Posterior vena cava (tissue), 2 donors: ENCODE data around the gene MED12L. TPM values are rescaled to one million over a fixed set of nuclear protein-coding genes. Genes with fewer than 3 reads are reported as not detected.
A peak's percentile ranks its signal among the peaks of the same experiment; 100 is the strongest.

Source experiments
- DNase-seq: peaks from one replicate; pipeline ENCODE4 v3.0.0-alpha.2; 2020; ENCODE audit warnings: low spot score
- intact Hi-C, 2 donors: fragments of 100-400 bp; cut with DNase I; formaldehyde crosslinking; loops; one replicate each; pipeline versions ENCODE4 v1.14.1 to v1.14.2; 2022 to 2023
- total RNA-seq, 2 donors: library from RNA; stranded (reverse); fragmentation: NEBNext Ultra II Directional; extraction: Animal tissue kit (Norgen Biotek cat#: 25700); gene quantifications; one replicate each; pipeline ENCODE4 v1.2.1, GENCODE V29; 2021
- donor health status: DM: yes; HTN: yes; CAD: no.
- donor health status: DM: yes; HTN: yes; CAD: no.

MED12L gene
- total RNA-seq, 2 donors from 2014 or later, result 0.60 to 1.00 TPM

DNA sequence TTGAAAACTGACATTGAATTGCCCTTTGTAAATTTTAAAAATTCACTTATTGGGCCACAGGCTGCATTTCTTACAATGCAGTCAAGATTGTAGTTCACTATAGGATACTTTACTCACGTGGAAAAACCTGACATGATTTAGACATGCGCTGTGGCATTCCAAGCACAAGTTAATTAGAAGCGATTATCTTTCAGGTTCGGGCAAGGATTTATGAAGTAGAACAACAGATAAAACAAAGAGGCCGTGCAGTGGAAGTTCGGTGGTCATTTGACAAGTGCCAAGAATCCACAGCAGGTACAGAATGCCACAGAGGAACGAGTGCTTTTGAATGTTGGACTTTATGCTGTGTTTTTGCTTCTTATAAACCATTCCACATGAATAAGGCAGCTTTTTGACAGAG is 79.8 kb downstream of the MED12L start:
- intact Hi-C loops, result loop anchor here in 1 of 2 donors (5.0 kb wide), 1 partner anchor 117 kb away; no protein-coding TSS in a partner anchor
- DNase-seq, result no peak

DNA sequence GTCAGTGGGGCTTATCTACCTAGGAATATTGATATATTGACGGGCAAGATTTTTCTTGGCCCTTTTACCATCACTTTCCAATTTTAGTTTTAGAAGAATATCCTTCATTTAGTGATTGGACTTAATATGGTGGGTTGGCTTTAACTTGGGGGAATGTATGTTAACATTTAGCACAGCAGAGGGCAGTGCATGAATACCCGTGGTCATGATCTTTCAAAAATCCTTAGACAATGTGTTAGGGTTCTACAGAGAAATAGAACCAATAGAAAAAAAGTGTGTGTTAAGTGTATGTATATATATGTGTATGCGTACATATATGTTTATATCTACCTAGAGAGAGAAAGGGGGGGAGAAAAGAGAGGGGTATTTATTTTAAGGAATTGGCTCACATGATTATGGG is 80.7 kb downstream of the MED12L start:
- intact Hi-C loops, result loop anchor here in 1 of 2 donors (5.0 kb wide), 1 partner anchor 116 kb away; no protein-coding TSS in a partner anchor
- DNase-seq, result no peak

DNA sequence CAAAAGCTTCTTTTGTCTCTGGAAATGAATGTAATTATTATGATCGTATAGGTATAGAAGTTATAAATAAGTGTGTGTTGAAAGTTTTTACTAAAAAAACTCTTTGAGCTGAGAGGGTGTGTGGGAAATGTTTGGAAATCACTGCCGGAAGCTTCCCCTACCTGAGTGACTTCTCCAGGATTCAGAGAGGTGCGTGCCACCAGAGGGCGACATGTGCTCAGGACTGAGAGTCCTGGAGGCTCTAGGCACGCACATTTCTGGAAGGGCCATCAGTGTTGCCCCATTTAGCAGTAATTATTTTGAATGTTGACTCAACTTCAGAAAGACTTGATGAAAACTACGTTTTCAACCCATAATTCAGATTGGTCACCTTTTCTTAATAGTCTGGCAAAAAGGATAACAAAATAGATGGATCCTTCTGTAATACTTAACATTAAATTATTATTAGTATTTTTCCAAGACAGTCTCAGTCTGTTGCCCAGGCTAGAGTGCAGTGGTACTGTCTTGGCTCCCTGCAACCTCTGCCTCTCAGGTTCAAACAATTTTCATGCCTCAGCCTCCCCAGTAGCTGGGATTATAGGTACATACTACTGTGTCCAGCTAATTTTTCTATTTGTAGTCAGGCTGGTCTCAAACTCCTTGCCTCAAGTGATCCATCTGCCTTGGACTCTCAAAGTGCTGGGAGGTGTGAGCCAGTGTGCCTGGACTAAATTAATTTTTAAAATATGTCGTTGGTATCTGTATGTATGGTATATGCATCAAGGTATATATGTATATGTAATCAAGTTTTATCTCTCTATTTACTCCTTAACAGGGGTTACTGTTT is 83.0 kb downstream of the MED12L start:
- intact Hi-C loops, result loop anchor here (1.0 to 5.0 kb wide), 2 partner anchors 110 to 114 kb away; partner anchors contain the start of gene P2RY14 (in 1 of the 2)
- DNase-seq, result peak; percentile 95

DNA sequence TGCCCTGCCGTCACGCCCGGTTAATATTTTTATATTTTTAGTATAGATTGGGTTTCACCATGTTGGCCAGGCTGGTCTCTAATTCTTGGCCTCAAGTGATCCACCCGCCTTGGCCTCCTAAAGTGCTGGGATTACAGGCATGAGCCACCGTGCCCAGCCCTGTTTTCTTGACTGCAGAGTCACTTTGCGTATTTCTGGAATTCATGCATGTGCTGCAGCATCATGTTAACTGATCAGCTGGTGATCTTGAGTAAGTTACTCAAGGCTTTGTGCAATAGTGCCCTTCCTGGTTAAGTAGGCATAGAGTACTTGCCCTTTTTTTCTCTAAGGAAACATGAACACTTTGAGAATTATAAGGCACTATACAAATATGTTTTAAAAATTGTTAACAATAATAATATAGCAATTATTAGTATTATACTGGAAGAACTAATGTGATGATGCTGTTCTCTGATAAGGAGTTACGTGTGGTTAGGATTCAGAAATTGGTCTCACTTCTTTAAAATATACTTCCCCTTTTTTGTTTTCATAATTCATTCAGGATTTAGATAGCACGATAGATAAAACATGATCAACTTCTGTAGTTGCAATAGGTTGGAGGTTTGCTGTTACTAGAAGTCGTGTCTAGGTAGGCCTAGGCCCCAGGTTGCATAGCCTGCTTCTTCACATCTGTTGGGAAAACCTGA is 83.9 kb downstream of the MED12L start:
- DNase-seq, result no peak
- intact Hi-C loops, result loop anchor here in 1 of 2 donors (5.0 kb wide), 1 partner anchor 113 kb away; no protein-coding TSS in a partner anchor

DNA sequence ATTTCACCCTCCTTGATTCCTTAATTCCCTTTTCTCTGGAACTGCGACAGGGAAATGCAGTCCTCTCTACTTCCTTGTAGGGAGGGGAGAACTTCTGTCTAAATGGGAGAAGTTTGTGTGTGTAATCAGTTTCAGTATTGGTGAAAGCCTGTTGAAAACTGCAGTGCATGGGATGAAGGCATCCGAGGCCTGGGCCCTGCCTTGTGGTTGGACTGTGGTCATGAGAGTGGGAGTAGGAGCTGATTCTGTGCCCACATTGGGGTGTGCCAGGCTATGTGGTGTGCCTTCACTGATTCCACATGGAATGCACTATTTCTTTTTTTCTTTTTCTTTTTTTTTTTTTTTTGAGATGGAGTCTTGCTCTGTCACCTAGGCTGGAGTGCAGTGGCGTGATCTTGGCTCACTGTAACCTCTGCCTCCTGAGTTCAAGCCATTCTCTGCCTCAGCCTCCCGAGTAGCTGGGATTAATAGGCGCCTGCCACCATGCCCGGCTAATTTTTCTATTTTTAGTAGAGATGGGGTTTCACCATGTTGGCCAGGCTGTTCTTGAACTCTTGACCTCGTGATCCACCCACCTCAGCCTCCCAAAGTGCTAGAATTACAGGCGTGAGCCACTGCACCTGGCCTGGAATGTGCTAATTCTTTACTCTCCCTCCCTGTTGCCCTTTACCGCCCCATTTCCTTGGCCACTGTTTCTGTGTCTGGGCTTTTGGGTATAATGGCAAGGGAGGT is 84.7 kb downstream of the MED12L start:
- intact Hi-C loops, result loop anchor here in 1 of 2 donors (5.0 kb wide), 1 partner anchor 112 kb away; no protein-coding TSS in a partner anchor
- DNase-seq, result peak; percentile 88

DNA sequence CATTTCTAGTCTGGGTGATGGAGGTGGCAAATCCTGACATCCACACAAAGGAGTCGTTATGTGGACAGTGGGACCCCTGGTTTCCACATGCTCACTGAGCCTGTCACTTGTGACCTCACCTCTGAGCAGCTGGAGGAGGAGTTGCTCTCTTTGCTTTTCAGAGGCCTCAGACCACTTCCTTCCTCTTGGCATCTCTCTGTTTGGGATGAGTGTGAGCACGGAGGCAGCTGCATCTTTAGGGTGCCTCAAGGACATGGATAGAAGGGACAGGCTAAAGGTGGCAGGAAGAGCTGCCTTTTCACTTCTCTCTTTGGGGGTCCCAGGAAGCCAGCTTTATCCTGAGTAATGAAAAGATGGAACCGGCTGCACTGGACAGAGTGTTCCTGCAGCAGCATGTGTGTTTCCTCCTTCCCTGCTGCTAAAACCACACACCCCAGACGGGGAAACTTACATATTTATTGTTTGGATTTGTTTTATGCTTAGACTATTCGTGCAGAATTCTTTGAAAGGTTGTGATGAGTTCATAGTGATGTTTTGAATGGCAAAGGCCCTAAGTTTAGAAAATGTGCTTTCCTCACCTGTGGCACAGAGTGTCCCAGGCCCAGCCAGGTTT is 85.8 kb downstream of the MED12L start:
- no peak for DNase-seq
- intact Hi-C loops, result no loop called here

DNA sequence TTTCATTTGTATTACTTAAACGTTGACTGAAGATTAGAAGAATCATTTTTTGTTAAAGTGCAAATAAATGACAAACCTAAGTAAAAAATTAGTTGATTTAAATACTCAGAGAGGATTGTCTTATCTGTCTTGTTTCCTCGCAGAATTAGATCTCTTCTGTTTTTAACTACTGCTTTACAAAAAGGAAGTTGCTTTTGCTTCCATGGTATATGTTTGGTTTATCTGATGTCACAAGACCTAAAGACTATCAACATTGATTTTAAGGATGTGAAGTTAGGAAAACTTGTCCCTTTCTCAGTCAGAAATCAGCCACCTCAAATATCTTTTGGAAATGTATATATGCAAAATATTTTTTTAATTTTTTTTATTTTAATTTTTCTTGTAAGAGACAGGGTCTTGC is 88.9 kb downstream of the MED12L start:
- no peak for DNase-seq
- intact Hi-C loops, result no loop called here

DNA sequence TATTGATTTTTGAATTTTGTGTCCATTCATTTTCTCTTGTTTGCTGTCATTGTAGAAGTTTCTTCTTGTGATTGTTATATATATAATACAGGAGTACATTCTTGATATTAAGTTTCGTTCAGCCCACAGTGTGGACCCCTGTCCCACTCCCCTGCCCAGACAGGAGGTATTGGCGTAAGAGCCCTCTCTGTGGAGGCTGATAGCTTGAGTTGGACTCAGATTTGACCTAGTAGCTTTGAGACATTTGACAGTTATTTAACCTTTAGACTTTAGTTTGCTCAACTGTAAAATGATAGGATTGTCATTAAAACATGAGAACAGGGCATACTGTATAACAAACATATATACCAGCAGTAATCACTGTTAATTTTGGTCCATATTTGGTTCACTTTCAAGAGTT is 90.5 kb downstream of the MED12L start:
- no peak for DNase-seq
- intact Hi-C loops, result no loop called here

DNA sequence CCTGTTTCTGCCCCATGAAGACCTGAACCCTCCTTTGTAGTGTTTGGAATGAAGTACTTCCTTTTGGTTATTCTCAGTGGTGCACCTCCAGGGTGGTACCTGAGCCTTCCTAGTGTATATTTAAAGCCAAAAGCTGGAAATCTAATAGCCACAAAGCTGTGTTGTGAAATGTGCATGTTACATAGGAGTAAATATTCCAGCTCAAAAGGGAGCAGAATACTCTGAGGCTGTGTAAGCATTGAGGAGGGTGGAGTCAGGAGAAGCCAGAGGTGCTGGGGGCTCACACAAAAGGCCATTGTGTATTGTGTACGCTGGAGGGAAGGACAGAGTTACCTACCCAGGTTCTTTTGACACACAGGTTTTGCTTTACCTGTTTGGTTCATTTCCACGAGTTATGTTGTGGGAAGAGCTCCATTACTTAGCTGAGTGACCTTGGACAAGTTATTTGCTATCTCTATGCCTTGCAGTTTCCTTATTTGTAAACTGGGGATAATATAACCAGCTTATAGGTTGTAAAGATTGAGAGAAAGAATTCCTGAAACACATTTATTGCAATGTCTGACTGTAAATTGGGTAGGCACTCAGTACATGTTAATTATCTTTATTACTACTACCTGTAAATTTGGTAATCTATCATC is 92.9 kb downstream of the MED12L start:
- DNase-seq, result no peak
- intact Hi-C loops, result no loop called here

DNA sequence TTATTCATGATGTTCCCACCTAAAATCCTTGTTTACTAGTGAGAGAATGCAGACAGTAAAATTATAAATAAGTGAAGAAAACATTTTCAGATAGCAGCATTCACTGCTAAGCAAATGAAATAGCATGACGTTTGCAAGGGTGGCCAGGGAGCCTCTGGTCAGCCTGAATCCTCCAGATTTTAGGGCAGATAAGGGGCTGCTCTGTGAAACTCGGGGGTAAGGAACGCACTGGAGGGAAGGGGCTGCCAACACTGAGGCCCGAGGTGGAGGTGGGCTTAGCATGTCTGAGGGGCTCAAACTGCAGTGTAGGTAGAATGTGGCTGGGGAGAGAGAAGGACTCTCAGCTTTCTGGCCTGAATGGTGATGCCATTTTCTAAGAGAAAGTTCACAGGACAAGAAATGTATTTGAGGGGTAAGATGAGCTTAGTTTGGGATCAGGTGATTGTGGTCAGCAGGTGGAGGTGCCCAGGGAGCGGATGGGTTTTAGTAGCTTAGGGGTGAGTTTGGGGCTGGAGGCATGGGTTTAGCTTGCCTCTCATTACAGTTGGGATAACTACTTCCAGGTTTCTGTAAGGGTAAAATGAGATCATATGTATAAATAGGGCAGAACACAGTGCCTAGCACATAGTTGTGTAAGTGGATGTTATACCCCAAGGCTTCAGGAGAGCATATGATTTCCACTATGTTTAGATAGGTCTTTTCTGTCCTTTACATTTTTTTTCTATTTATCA is 97.0 kb downstream of the MED12L start:
- intact Hi-C loops, result no loop called here
- DNase-seq, result no peak

DNA sequence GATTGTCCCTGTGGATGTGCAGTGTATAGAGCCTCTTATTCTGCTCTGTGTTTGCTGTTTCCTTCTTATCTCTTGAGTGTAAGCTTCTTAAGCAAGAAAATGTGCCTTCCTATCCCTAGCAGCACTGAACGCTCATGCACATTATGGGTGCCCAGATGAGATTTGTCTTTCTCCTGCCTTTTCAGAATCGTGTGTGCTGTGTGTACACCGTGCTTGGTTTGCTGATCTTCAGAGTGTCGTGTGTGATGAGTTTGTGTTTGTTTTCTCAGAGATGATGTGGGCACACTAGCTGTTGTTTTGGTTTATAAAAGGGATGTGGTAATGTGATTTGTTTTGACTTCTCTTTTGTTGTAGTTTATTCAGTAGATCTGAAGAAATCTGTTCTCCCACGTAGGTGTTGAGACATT is 97.8 kb downstream of the MED12L start:
- intact Hi-C loops, result no loop called here
- no peak for DNase-seq

DNA sequence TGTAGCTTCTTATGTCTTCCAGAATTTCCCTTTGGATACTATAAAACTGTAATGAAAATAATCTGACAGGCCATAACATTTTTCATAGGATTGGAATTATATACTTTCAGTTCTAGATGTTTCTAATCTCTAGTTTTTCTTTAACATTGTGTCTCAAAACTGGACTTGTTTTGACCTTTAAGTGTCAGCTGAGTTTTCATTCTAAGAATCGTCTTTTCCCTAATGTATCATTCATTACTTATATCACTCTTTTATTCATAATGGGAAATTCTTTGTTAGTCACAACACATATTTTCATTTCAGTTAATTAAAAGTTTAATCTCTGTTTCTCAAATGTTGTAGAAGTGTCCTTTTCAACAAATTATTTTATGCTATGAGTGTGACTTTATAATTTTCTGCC is 105.6 kb downstream of the MED12L start:
- intact Hi-C loops, result no loop called here
- no peak for DNase-seq

DNA sequence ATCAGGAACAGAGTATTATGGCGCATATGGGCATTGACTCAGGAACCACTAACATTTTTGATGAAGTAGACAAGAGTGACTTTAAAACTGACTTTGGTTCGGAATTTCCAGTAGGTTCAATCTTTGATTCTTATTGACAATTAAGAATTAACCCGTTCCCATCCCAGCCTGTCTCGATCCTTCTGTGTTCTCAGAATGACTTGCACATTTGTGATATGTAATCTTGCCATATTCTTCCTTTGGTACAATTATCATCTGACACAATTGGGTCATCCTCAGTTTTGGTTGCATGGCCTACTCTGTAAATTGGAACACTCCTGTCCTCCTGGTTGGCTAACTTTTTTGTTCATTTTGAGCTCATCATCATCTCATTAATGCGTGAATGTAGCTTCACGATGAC is 107.1 kb downstream of the MED12L start:
- DNase-seq, result no peak
- intact Hi-C loops, result no loop called here

DNA sequence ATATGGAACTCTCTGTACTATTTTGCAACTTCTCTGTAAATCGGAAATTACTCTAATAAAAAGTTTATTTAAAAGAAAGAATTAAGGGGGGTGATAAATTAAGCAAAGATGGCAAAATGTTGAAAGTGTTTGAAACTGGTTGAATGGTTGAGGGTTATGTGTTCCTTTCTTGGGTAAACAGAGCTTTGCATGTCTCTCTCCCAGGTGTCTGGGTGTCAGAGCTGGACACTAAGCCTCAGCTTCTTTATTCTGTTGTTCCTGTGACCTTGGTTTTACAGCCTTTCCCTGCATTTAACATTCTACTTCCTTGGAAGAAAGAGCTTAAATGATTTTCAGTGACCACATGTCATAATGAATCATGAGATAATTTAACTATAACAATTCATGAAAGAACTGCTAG is 110.4 kb downstream of the MED12L start:
- intact Hi-C loops, result no loop called here
- DNase-seq, result no peak

DNA sequence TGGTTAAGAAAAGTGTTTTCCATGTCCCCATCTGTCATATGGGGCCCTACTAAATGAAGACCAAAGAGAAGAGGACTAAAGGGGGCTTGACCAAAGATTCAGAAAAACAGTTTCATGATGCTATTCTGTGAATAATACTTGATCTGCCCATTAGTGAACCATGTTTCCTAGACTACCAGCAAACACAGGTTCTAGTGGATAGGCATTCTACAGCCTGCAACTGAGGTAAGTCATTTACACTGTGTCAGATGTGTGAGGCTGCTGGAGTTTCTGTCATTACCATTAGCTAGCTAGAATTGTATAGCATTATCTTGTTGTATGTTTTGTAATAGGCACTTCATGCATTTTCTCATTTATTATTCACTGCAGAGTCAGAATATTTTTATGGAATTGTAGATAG is 111.0 kb downstream of the MED12L start:
- intact Hi-C loops, result no loop called here

DNA sequence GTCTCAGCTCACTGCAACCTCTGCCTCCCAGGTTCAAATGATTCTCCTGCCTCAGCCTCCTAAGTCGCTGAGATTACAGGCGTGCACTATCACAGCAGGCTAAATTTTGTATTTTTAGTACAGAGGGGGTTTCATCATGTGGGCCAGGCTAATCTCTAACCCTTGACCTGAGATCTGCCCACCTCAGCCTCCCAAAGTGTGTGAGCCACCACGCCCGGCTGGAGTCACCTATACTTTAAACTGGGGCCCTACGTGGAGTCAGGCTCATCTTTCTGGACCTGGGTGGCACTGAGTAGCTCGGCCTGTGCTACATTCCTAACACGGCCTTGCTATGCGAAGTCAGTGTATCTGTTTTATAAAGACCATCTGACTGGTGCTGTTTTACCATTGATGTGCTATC is 111.8 kb downstream of the MED12L start:
- no peak for DNase-seq
- intact Hi-C loops, result no loop called here

More for the DNA sequence above, 111.0 kb downstream of the MED12L start:
- no peak for DNase-seq

DNA sequence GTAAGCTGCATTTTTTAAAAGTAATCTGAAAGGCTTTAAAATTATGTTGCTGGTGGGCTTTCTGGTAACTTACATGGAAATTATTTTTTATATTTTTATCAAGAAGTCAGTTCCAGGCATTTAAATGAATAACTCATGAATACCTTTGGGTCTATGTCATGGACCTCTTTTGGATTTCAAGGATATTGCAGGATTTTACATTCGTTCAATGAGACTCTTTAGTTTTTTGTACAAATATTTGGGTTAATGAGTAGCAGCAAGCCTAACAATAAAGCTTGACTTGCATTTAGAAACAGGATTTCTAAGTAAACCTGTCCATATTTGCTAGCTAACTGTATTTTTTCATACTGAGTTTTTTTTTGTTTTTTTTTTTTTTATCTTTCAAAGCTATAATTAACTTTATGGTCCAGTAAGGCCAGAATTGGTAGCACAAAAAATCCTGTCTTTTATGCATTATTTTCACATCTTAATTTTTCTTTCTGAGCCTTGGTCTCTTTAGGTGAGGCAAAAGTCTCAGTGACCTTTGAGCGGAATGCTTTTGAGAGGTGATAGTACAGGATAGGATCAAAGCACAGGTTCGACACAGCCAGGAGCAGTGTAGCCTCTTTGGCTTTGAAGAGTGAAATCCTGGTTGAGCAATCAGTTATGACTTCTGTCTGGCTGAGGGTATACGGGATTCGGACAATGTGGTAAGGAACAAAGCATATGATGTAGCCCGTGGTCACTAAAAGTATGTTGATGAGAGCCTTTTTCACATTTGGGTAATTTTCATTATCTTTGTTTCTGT is 112.7 kb downstream of the MED12L start:
- no peak for DNase-seq
- intact Hi-C loops, result no loop called here

DNA sequence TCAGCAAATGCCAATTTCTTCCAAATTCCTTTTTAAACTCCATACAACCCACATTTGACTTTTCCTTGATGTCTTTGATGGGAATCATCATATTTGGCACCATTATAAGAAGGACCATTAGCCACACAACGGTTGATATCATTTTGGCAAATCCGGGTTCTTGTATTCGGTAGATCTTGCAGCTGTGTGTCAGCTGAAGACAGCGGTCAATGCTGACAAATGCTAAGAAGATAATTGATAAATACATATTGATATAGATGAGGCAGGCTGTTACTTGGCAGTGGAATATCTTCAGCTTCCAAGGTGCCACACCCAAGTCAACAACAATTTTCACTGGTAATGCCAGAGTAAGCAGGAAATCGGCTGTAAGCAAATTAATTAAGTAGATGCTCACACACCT is 113.4 kb downstream of the MED12L start:
- intact Hi-C loops, result no loop called here
- no peak for DNase-seq
